Measurements from ENCODE around the gene AQP6.

Gene AQP6

GRCh38 chr12:49943625-49943960 lies 29.2 kb upstream of the AQP6 start:
- no peak for DNase-seq

GRCh38 chr12:49944046-49944445 lies 28.7 kb upstream of the AQP6 start:
- DNase-seq, result no peak

- no peak for DNase-seq
Observed at GRCh38 chr12:49944718-49945117, 28.0 kb upstream of the AQP6 start.

- DNase-seq, result peak; percentile 53
Observed at GRCh38 chr12:49945394-49946080, 27.2 kb upstream of the AQP6 start.

GRCh38 chr12:49946086-49946485 lies 26.7 kb upstream of the AQP6 start:
- DNase-seq, result no peak

- no peak for DNase-seq
Observed at GRCh38 chr12:49946497-49946896, 26.2 kb upstream of the AQP6 start.

- DNase-seq, result no peak
Observed at GRCh38 chr12:49947593-49948226, 25.0 kb upstream of the AQP6 start.

- DNase-seq, result no peak
Observed at GRCh38 chr12:49948866-49949845, 23.6 kb upstream of the AQP6 start.

GRCh38 chr12:49949866-49950265 lies 22.9 kb upstream of the AQP6 start:
- no peak for DNase-seq

- DNase-seq, result no peak
Observed at GRCh38 chr12:49950273-49951251, 22.2 kb upstream of the AQP6 start, which contains the start of gene AQP2. Gene AQP2 (plus strand): TSS chr12:49950737. CDS start chr12:49950831, 94 bp downstream.

- no peak for DNase-seq
Observed at GRCh38 chr12:49951411-49952240, 21.1 kb upstream of the AQP6 start.

- no peak for DNase-seq
Observed at GRCh38 chr12:49952391-49953055, 20.2 kb upstream of the AQP6 start.

GRCh38 chr12:49953151-49953550 lies 19.6 kb upstream of the AQP6 start:
- no peak for DNase-seq

GRCh38 chr12:49953961-49954846 lies 18.5 kb upstream of the AQP6 start:
- DNase-seq, result no peak

GRCh38 chr12:49954863-49955830 lies 17.6 kb upstream of the AQP6 start:
- no peak for DNase-seq

GRCh38 chr12:49955899-49956662 lies 16.7 kb upstream of the AQP6 start:
- DNase-seq, result no peak

GRCh38 chr12:49956663-49957569 lies 15.8 kb upstream of the AQP6 start:
- no peak for DNase-seq
